Testis (tissue), 3 donors: ENCODE results near the gene TEAD1. TPM values are rescaled to one million over a fixed set of nuclear protein-coding genes. Genes with fewer than 3 reads are reported as not detected.

ENCODE experiments used
- DNase-seq: peaks from one replicate; pipeline ENCODE4 v3.0.0-alpha.2; 2019
- H3K27ac ChIP-seq, 2 donors: fragments of 200-600 bp; sonication (generic); one replicate each; pipeline ENCODE4 v1.5.1; 2019
- H3K27me3 ChIP-seq: fragments of 200-600 bp; sonication (generic); one replicate; pipeline ENCODE4 v1.5.1; 2019
- H3K36me3 ChIP-seq: fragments of 200-600 bp; sonication (generic); one replicate; pipeline ENCODE4 v1.5.1; 2017; ENCODE audit warnings: low read depth; ENCODE audit errors: missing control alignments
- H3K4me1 ChIP-seq: fragments of 200-600 bp; sonication (generic); one replicate; pipeline ENCODE4 v1.5.1; 2019
- H3K4me3 ChIP-seq, 2 donors: fragments of 200-600 bp; sonication (generic); one replicate each; pipeline ENCODE4 v1.5.1; 2017 to 2019
- H3K9me3 ChIP-seq: fragments of 200-600 bp; sonication (generic); one replicate; pipeline ENCODE4 v1.5.1; 2017
- CTCF ChIP-seq, 3 experiments: fragments of 450-650 bp in 2 of 3; fragments of 200-600 bp in 1 of 3; sonication (generic) in 1 of 3; IDR thresholded peaks; one replicate each; pipeline ENCODE4 v1.5.1; 2016 to 2019; ENCODE audit warnings: antibody characterized with exemption in 3 of 3, mild to moderate bottlenecking in 2 of 3, moderate library complexity in 1 of 3
- POLR2A ChIP-seq: fragments of 450-650 bp; IDR thresholded peaks from one replicate; pipeline ENCODE4 v1.6.1; 2017; ENCODE audit warnings: antibody characterized with exemption, mild to moderate bottlenecking, moderate library complexity
- WGBS, 2 donors: methylation state at CpG; one replicate each; pipeline ENCODE4 v1.1.5; 2018; 5-methylcytosine and 5-hydroxymethylcytosine counted together
- intact Hi-C: fragments of 100-400 bp; cut with DNase I; formaldehyde crosslinking; loops from one replicate; pipeline ENCODE4 v1.15.1; 2023; ENCODE audit warnings: low total_unique reads
- polyA plus RNA-seq: library from polyadenylated mRNA; stranded (reverse); fragments of 350-450 nt; fragmentation: Illumina TruSeq; extraction: RNeasy Lipid Tissue Mini Kit (QIAGEN cat#74804); gene quantifications from one replicate; pipeline ENCODE4 v1.2.3, GENCODE V29; 2014; ENCODE audit warnings: low read depth, low replicate concordance; ENCODE audit not compliant: insufficient read depth
- total RNA-seq, 2 donors: library from RNA; depleted of rRNA; stranded (reverse); fragments of >200 nt; gene quantifications; one replicate each; pipeline ENCODE4 v1.2.3, GENCODE V29; 2016

The TEAD1 gene
- total and polyA plus RNA-seq, 3 donors from 2014 or later, result 24.6 to 78.1 (median 63.5) TPM

DNA sequence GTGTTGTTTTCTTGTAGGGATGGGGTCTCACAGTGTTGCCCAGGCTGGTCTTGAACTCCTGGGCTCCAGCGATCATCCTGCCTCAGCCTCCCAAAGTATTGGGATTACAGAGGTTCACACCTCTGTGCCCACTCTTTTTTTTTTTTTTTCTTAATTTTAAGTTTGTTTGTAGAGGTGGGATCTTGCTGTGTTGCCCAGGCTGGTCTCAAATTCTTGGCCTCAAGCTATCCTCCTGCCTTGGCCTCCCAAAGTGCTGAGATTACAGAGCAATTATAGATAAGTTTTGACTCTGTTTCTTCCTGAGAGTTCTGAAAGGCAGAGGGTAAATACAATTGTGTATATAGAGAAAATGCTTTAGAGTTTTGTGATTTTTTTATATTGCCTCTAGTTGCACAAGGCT is 160.4 kb downstream of the TEAD1 start:
- peaks cover 3% of the 10 kb centered on the region for H3K4me1 ChIP-seq
- H3K27me3 ChIP-seq, result no peaks in the 10 kb centered on the region
- no peaks in the 10 kb centered on the region for H3K9me3 ChIP-seq
- no peaks in the 10 kb centered on the region for H3K36me3 ChIP-seq
- TF ChIP-seq POLR2A (no peak), CTCF (IDR thresholded peaks at IDR 0.05) (no peak)
- intact Hi-C loops, result no loop called here
- no peak overlapping the region for H3K27ac ChIP-seq
- no peak overlapping the region for H3K4me3 ChIP-seq
- DNase-seq, result no peak
- WGBS, 2 donors, result 94 to 100% methylated on average over 1 of the region's 1 CpG

DNA sequence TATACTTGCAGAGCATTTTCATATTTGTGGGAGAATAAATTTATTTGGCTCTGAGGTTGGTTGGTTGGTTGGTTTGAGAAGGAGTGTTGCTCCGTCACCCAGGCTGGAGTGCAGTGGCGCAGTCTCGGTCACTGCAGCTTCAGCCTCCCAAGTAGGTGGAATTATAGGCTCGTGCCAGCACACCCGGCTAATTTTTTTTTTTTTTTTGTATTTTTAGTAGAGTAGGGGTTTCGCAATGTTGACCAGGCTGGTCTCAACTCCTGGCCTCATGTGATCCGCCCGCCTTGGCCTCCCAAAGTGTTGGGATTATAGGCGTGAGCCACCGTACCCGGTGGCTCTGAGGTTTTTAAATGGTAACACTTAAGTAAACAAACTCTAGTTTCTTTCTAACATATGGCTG is 161.1 kb downstream of the TEAD1 start:
- Histone ChIP-seq H3K4me3 (no peak overlapping the region), H3K9me3 (no peaks in the 10 kb centered on the region), H3K27me3 (no peaks in the 10 kb centered on the region), H3K36me3 (no peaks in the 10 kb centered on the region), H3K4me1 (no peaks in the 10 kb centered on the region), H3K27ac (no peak overlapping the region)
- no peak for TF ChIP-seq POLR2A
- TF ChIP-seq CTCF (IDR thresholded peaks at IDR 0.05), result no peak
- no peak for DNase-seq
- 93 to 96% methylated on average over 11 of the region's 11 CpGs for WGBS, 2 donors
- intact Hi-C loops, result no loop called here

- 57% methylated on average over 6 of the region's 6 CpGs for WGBS, 2 donors
- TF ChIP-seq POLR2A (no peak), CTCF (IDR thresholded peaks at IDR 0.05) (no peak)
- H3K9me3 ChIP-seq, result no peaks in the 10 kb centered on the region
- no peaks in the 10 kb centered on the region for H3K36me3 ChIP-seq
- intact Hi-C loops, result no loop called here
- peak overlapping the region in 1 of 2 donors; percentile 38 for H3K27ac ChIP-seq
- no peak for DNase-seq
- H3K4me1 ChIP-seq, result peaks cover 4% of the 10 kb centered on the region
- H3K27me3 ChIP-seq, result no peaks in the 10 kb centered on the region
- no peak overlapping the region for H3K4me3 ChIP-seq
These were observed 164.4 kb downstream of the TEAD1 start for GRCh38 chr11:12838463-12839123.

DNA sequence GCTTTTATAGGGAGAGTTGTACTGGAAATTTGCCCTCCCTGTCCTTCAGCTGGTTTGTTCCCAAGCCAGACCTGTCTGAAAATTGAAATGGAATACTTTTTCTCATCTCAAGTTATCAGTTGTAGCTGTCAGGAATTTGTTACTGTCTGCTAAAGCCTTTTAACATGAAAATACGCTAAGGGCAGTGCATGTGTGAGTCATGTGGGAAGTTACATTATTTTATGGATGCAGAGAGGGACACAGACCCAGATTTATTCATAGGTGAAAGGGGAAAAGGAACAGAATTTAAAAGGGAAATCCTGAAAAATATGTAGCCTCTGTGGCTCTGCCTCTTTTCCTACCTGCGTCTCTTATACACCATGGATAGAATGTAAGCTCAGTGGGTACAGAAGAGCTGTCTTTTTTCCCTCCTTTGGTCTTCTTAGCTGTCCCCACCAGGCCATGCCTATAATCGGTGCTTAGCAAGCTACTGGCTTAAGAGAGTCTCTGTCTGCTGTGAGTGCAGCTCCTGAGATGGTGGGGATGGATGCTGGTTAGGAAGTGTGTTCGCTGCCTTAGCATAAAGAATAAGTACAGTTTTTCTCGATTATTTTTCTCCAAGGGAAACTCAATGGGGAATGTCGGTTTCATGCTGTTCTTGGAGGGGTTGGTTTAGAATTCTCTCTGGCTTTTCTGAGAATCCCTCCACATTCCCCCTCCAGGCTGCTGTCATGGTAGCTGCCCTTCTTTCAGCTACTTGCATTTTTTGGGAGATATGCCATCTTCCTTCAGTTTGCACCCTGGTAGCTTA is 166.8 kb downstream of the TEAD1 start:
- peaks cover 9% of the 10 kb centered on the region for H3K4me1 ChIP-seq
- H3K27me3 ChIP-seq, result no peaks in the 10 kb centered on the region
- DNase-seq, result no peak
- TF ChIP-seq CTCF (IDR thresholded peaks at IDR 0.05) (no peak), POLR2A (no peak)
- no peaks in the 10 kb centered on the region for H3K9me3 ChIP-seq
- intact Hi-C loops, result no loop called here
- WGBS, 2 donors, result 71 to 76% methylated on average over 6 of the region's 6 CpGs
- no peaks in the 10 kb centered on the region for H3K36me3 ChIP-seq
- H3K27ac ChIP-seq, result no peak overlapping the region
- H3K4me3 ChIP-seq, result no peak overlapping the region
